HG03108 (cell line): Measurements from ENCODE around the gene TM7SF2.
A peak's percentile ranks its signal among the peaks of the same experiment; 100 is the strongest.
"Not testable (repeated sequence)": the region's sequence is repeated elsewhere in the genome, so short reads cannot be mapped to it uniquely, and the experiment has no call there.

ENCODE experiments used
- ATAC-seq: cut with Tn5 transposase; IDR thresholded peaks from one replicate; pipeline ENCODE4 v1.9.1; 2021; ENCODE audit warnings: moderate library complexity; ENCODE audit not compliant: unreplicated experiment

Gene TM7SF2

DNA sequence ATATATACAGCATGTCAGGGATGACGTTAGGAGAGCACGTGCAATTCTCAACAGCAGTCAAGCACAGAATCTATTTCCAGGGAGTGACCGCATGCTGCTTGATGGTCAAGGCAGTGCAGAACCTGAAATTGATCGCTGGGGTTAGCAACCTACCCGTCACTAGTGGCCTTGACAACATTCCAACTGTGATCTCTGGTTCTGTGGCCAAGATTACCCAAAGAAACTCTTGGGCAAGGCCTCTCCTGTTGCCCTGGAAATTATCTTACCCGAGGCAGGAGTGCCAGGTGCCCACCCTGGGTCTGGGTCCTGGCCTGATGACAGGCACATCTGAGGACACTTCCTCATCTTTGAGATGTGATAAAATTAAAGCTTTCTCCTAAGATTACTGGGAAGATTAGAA lies 2.2 kb downstream of the TM7SF2 start:
- no peak for ATAC-seq

- no peak for ATAC-seq
These were observed 3.0 kb downstream of the TM7SF2 start for GRCh38 chr11:65114538-65115171.

- ATAC-seq = no peak
These were observed 3.9 kb downstream of the TM7SF2 start for GRCh38 chr11:65115361-65116082.

- no peak for ATAC-seq
These were observed 4.9 kb downstream of the TM7SF2 start for GRCh38 chr11:65116370-65117205.

- peak; percentile 60 for ATAC-seq
These were observed 5.8 kb downstream of the TM7SF2 start, which contains the start of gene ZNHIT2 for GRCh38 chr11:65117206-65118096. ZNHIT2 (minus strand) TSS chr11:65117701; CDS start chr11:65117653, 48 bp downstream.

GRCh38 chr11:65118097-65118837 lies 6.6 kb downstream of the TM7SF2 start:
- no peak for ATAC-seq

- not testable (repeated sequence) for ATAC-seq
These were observed 7.4 kb downstream of the TM7SF2 start for GRCh38 chr11:65118891-65119669.

GRCh38 chr11:65119670-65119995 lies 8.0 kb downstream of the TM7SF2 start:
- ATAC-seq = no peak

GRCh38 chr11:65120831-65121230 lies 9.2 kb downstream of the TM7SF2 start:
- ATAC-seq = no peak

GRCh38 chr11:65121447-65121864 lies 9.8 kb downstream of the TM7SF2 start:
- ATAC-seq = no peak

GRCh38 chr11:65121865-65122696 lies 10.4 kb downstream of the TM7SF2 start, which contains the start of the genes FAU and MRPL49:
FAU (minus strand) TSS chr11:65122134; CDS start chr11:65121813, 321 bp downstream.
MRPL49 (plus strand) TSS chr11:65122321; CDS start chr11:65122347, 26 bp downstream.
- ATAC-seq = peak; percentile 67

- ATAC-seq = no peak
These were observed 13.0 kb downstream of the TM7SF2 start for GRCh38 chr11:65124480-65125196.

DNA sequence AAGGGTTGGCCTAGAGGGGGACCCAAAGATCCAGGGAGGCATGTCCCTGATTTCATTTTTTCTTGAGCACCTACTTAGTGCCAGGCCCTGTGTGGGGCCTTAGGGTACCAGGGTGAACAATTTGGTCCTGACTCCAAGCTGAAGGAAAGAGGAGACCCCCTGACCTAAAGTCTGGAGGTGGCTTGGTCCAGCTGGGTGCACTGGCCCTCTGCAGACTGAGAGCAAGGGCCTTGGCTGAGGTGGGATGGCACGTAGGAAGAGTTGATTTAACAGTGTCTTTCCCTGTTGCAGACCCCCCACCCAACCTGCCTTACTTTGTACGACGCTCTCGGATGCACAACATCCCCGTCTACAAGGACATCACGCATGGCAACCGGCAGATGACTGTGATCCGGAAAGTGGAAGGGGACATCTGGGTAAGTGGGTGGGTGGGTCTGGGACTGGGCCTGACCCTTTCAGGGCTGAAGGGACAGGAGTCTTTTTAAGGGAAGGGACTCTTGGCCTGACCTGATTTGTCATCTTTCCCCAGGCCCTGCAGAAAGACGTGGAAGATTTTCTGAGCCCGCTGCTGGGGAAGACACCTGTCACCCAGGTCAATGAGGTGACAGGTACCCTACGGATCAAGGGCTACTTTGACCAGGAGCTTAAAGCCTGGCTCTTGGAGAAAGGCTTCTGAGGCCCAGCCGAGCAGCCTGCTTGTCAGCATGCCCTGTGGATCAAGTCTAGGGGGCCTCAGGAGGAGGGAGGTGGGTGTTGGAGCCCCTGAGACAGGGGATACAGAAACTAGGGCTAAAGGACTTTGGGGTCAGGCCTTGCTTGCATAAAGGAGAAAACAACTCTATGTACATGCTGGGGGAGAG lies 13.8 kb downstream of the TM7SF2 start:
- no peak for ATAC-seq

GRCh38 chr11:65126624-65127274 lies 15.1 kb downstream of the TM7SF2 start:
- ATAC-seq = no peak

- ATAC-seq = no peak
These were observed 16.0 kb downstream of the TM7SF2 start for GRCh38 chr11:65127473-65128181.
